ENCODE data around the gene OSBPL10. TPM values are rescaled to one million over a fixed set of nuclear protein-coding genes. Genes with fewer than 3 reads are reported as not detected.

Gene OSBPL10
- total and polyA plus RNA-seq, 2 donors (not counting 1 experiment from before 2014, with no cell fraction given), result 88.5 to 310 TPM

DNA sequence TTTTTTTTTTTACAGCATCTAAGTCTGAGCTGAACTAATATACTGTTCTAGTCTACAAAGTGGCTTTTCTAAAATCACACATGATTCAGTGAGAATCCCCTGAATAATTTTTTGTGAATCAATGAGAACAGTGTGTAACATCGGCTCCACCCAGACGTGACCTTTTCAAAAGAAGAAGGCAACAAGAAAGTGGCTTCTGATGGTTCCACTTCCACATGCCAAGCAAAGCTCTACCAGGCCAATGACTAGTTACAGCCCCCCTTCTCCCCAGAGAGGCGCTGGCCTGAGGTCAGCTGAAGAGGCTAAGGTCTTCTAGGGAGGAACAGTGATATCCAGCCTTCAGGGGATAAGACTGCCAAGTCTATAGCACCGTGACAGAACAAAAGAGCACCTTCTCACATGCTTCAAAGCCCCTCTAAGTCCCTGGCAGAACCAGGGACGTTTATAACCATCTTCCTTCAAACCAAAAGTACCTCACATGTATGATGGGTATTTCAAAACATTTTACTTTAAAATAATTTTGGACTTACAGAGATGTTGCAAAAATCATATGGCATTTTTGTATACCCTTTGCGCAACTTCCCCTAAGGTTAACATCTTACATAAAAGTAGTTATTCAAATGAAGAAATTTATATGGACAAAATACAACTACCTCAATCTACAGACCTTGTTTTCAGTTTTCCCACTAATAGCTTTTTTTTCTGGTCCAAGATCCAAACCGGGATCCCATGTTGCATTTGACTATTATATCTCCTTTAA, 177.9 kb downstream of the OSBPL10 start:
- intact Hi-C loops (cut with micrococcal nuclease), result loop anchor here (5.0 kb wide), 1 partner anchor 179 kb away; the partner anchor contains the start of genes OSBPL10 and ZNF860
- WGBS (ENCODE audit: insufficient coverage), result 36% methylated on average over 2 of the region's 7 CpGs
- CTCF ChIA-PET, result interaction anchor here (0.6 to 1.2 kb wide), 3 partner anchors 231 to 351 kb away, joined by 3 read pairs; no protein-coding TSS in a partner anchor
- POLR2A ChIA-PET, result interaction anchor here (0.6 to 0.8 kb wide), 2 partner anchors 66 to 224 kb away, joined by 4 to 11 read pairs; no protein-coding TSS in a partner anchor
- Histone ChIP-seq H3K79me2 (ENCODE audit: control insufficient read depth, insufficient read depth, low read length) (peaks cover 67% of the 10 kb centered on the region), H4K20me1 (ENCODE audit: control insufficient read depth, insufficient read depth, low read length, poor library complexity, severe bottlenecking) (peaks cover 79% of the 10 kb centered on the region), H3K36me3 (replicated peaks in 1 of 2; ENCODE audit: control extremely low read depth in 1 of 2, control insufficient read depth in 1 of 2, extremely low read depth in 1 of 2, insufficient read depth in 2 of 2, low read length in 1 of 2) (peaks cover 3 to 33% of the 10 kb centered on the region in 2 experiments), H3K4me2 (replicated peaks; ENCODE audit: low read depth, low read length, poor library complexity, severe bottlenecking) (peak overlapping the region; percentile 30), H2AFZ (ENCODE audit: insufficient read depth, low read depth, low read length, poor library complexity, severe bottlenecking) (no peak overlapping the region), H3K9me3 (ENCODE audit: control extremely low read depth in 1 of 3, control insufficient read depth in 2 of 3, insufficient read depth in 1 of 3, low read length in 2 of 3) (no peaks in the 10 kb centered on the region), H3K9ac (ENCODE audit: low read length) (no peak overlapping the region), H3K4me3 (ENCODE audit: control extremely low read depth in 1 of 5, extremely low read depth in 1 of 5, insufficient read depth in 1 of 5, low read depth in 2 of 5, low read length in 4 of 5) (no peak overlapping the region), H3K4me1 (ENCODE audit: control insufficient read depth in 2 of 2, insufficient read depth in 2 of 2, low read length in 2 of 2) (peaks cover 12 to 13% of the 10 kb centered on the region in 2 donors), H3K27ac (ENCODE audit: low read length in 2 of 2) (peak overlapping the region in 1 of 2 donors; percentile 56), H3K27me3 (replicated peaks in 1 of 4; ENCODE audit: control extremely low read depth in 1 of 4, control insufficient read depth in 3 of 4, insufficient read depth in 4 of 4, low read length in 3 of 4) (no peaks in the 10 kb centered on the region)
- H3K27me3 Mint-ChIP-seq, result no peaks in the 10 kb centered on the region
- DNase-seq, result peak; percentile 26
- peak overlapping the region; percentile 78 for H3K27ac Mint-ChIP-seq
- H3K4me3 Mint-ChIP-seq, result peak overlapping the region; percentile 19
- H3K4me1 Mint-ChIP-seq, result peaks cover 52% of the 10 kb centered on the region
- no peak for TF ChIP-seq EZH2 (IDR thresholded peaks at IDR 0.05; ENCODE audit: borderline replicate concordance, insufficient read depth, low read depth, low read length, poor library complexity, severe bottlenecking)
- TF ChIP-seq, protein P1, sequence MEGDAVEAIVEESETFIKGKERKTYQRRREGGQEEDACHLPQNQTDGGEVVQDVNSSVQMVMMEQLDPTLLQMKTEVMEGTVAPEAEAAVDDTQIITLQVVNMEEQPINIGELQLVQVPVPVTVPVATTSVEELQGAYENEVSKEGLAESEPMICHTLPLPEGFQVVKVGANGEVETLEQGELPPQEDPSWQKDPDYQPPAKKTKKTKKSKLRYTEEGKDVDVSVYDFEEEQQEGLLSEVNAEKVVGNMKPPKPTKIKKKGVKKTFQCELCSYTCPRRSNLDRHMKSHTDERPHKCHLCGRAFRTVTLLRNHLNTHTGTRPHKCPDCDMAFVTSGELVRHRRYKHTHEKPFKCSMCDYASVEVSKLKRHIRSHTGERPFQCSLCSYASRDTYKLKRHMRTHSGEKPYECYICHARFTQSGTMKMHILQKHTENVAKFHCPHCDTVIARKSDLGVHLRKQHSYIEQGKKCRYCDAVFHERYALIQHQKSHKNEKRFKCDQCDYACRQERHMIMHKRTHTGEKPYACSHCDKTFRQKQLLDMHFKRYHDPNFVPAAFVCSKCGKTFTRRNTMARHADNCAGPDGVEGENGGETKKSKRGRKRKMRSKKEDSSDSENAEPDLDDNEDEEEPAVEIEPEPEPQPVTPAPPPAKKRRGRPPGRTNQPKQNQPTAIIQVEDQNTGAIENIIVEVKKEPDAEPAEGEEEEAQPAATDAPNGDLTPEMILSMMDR (IDR thresholded peaks at IDR 0.05), result no peak
- ATAC-seq (ENCODE audit: low read depth), result peak; percentile 87
- no peaks in the 10 kb centered on the region for H3K9me3 Mint-ChIP-seq (ENCODE audit: insufficient read depth)

DNA sequence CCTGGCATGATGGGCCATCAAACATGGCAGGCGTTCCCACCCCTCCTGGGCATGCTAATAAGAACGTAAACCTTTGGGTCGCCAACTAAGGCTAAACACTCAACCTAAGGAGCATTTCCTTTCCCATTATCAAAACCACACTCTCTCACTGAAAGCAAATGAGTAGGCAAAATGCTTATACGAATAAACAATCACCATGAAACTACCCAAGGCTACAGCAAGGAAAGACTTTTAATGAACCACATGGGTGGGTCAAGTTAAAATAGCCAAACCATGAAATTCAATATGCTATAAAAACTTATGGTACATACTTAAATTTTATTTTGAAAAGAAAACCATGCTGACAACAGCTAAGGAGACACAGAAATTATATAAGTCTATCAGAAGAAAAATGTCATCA, 180.6 kb downstream of the OSBPL10 start:
- Histone ChIP-seq H2AFZ (ENCODE audit: insufficient read depth, low read depth, low read length, poor library complexity, severe bottlenecking) (no peak overlapping the region), H3K4me2 (replicated peaks; ENCODE audit: low read depth, low read length, poor library complexity, severe bottlenecking) (no peak overlapping the region), H3K9ac (ENCODE audit: low read length) (no peak overlapping the region), H3K9me3 (ENCODE audit: control extremely low read depth in 1 of 3, control insufficient read depth in 2 of 3, insufficient read depth in 1 of 3, low read length in 2 of 3) (no peaks in the 10 kb centered on the region), H3K27me3 (replicated peaks in 1 of 4; ENCODE audit: control extremely low read depth in 1 of 4, control insufficient read depth in 3 of 4, insufficient read depth in 4 of 4, low read length in 3 of 4) (no peaks in the 10 kb centered on the region), H3K4me1 (ENCODE audit: control insufficient read depth in 2 of 2, insufficient read depth in 2 of 2, low read length in 2 of 2) (peaks cover 12 to 13% of the 10 kb centered on the region in 2 donors), H3K4me3 (ENCODE audit: control extremely low read depth in 1 of 5, extremely low read depth in 1 of 5, insufficient read depth in 1 of 5, low read depth in 2 of 5, low read length in 4 of 5) (no peak overlapping the region), H3K27ac (ENCODE audit: low read length in 2 of 2) (no peak overlapping the region), H3K79me2 (ENCODE audit: control insufficient read depth, insufficient read depth, low read length) (peaks cover 65% of the 10 kb centered on the region), H4K20me1 (ENCODE audit: control insufficient read depth, insufficient read depth, low read length, poor library complexity, severe bottlenecking) (peaks cover 78% of the 10 kb centered on the region), H3K36me3 (replicated peaks in 1 of 2; ENCODE audit: control extremely low read depth in 1 of 2, control insufficient read depth in 1 of 2, extremely low read depth in 1 of 2, insufficient read depth in 2 of 2, low read length in 1 of 2) (peaks cover 3 to 35% of the 10 kb centered on the region in 2 experiments)
- H3K27ac Mint-ChIP-seq, result peak overlapping the region; percentile 2
- no peak for ATAC-seq (ENCODE audit: low read depth)
- WGBS (ENCODE audit: insufficient coverage), result 100% methylated on average over 3 of the region's 4 CpGs
- H3K4me3 Mint-ChIP-seq, result no peak overlapping the region
- no peaks in the 10 kb centered on the region for H3K9me3 Mint-ChIP-seq (ENCODE audit: insufficient read depth)
- intact Hi-C loops (cut with micrococcal nuclease), result loop anchor here (5.0 kb wide), 1 partner anchor 182 kb away; the partner anchor contains the start of genes OSBPL10 and ZNF860
- H3K4me1 Mint-ChIP-seq, result peaks cover 45% of the 10 kb centered on the region
- TF ChIP-seq EZH2 (IDR thresholded peaks at IDR 0.05; ENCODE audit: borderline replicate concordance, insufficient read depth, low read depth, low read length, poor library complexity, severe bottlenecking), result no peak
- DNase-seq, result no peak
- ChIA-PET CTCF (interaction anchor here (0.6 kb wide), 1 partner anchor 109 kb away, joined by 3 read pairs; no protein-coding TSS in a partner anchor), POLR2A (no interaction called here)
- H3K27me3 Mint-ChIP-seq, result no peaks in the 10 kb centered on the region

Measured in B cell (primary cell).